Mesenteric fat pad (tissue), 1 donor: ENCODE results near the gene MED22. TPM values are rescaled to one million over a fixed set of nuclear protein-coding genes. Genes with fewer than 3 reads are reported as not detected.
A peak's percentile ranks its signal among the peaks of the same experiment; 100 is the strongest.
"Not testable (repeated sequence)": the region's sequence is repeated elsewhere in the genome, so short reads cannot be mapped to it uniquely, and the experiment has no call there.

Experiments used
- DNase-seq: peaks from one replicate; pipeline ENCODE4 v3.0.0-alpha.2; 2020; ENCODE audit warnings: low spot score
- total RNA-seq: library from RNA; stranded (reverse); fragmentation: NEBNext Ultra II Directional; extraction: Animal tissue kit (Norgen Biotek cat#: 25700); gene quantifications from one replicate; pipeline ENCODE4 v1.2.1, GENCODE V29; 2021
- donor health status: DM: yes; HTN: yes; CAD: no.

The MED22 gene
- total RNA-seq, 1 donor from 2014 or later = 25.6 TPM

GRCh38 chr9:133377280-133377679 is 29.3 kb upstream of the MED22 start:
- DNase-seq = not testable (repeated sequence)

GRCh38 chr9:133375724-133376654 is 28.1 kb upstream of the MED22 start, which contains the start of the genes STKLD1 and SURF4:
Gene STKLD1, plus strand, starts transcription at chr9:133376366. Its CDS starts 108 bp downstream, at chr9:133376474.
Gene SURF4, minus strand, starts transcription at chr9:133376060. Its CDS starts 91 bp downstream, at chr9:133375969.
- peak; percentile 99 for DNase-seq

GRCh38 chr9:133375116-133375723 is 27.3 kb upstream of the MED22 start:
- no peak for DNase-seq

- DNase-seq = no peak
Observed at GRCh38 chr9:133374612-133375115, 26.7 kb upstream of the MED22 start.

DNA sequence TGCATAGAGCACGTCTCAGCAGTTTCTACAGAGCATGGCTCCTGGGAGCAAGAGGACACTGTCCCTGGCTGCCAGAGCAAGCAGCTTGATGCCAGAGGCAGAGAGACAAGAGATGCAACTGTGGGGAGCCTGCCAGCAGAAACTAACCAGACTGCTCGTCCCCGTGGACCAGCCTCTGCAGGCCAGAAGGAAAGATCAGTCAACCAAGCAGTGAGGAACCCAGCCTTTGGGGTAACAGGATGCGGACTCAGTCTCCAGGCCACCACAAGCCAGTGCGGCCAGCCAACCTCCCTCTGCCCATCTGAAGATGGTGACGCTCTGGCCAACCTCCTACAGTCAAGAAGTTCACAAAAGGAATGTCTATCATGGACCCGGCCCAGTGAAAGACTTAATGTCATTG is 24.2 kb upstream of the MED22 start:
- no peak for DNase-seq

DNA sequence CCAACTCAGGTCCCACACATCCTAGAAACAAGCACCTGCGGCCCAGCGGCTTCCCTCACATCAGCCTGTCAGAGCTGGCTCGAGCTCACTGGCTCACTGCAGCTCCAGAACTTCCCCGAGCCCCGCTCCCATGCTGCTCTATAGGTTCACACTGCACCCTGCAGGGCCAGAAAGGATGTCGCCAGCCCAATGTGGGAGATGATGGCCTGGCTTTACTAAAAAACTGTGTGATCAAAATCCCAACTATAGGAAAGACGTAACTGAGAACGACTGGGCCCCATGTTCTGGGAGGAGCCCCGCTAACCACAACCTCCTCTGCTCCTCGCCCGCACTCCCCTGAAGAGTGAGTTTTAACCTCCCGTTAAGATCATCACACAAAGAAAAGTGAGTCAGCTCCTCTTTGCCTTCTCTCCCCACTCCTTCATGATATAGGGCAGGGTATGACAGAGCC is 23.4 kb upstream of the MED22 start:
- DNase-seq = no peak

GRCh38 chr9:133370685-133371084 is 22.8 kb upstream of the MED22 start:
- DNase-seq = no peak

- no peak for DNase-seq
Observed at GRCh38 chr9:133369933-133370332, 22.0 kb upstream of the MED22 start.

- DNase-seq = no peak
Observed at GRCh38 chr9:133369422-133369821, 21.5 kb upstream of the MED22 start.

DNA sequence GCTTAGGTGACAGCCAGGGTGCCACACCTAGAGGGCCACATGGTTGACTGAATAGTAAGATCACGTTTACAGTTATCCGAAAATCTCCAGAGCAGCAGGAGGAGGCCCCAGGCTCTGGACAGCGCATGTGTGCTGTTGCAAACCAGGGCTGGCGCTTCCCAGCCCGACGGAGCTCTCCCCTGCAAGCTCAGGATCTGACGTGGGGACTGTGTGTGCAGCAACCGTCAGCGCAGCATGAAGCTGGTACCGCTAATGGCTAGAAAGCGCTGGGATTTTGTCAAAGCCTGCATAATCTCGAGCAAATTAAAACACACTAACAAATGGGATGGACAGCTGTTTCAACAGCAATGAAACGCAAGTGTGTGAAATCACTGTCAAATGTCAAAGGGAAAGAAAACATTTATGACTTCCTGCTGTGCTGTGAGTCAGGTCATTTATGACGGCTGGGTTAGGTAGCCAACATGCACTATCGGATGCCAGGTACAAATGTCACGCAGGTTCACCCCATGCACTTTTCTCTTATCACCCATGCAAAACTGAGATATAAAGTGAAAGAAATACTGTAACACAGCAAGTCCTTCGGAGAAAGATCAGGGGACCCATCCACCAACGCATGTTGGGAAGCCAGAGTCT is 20.4 kb upstream of the MED22 start:
- DNase-seq = no peak

- no peak for DNase-seq
Observed at GRCh38 chr9:133367778-133368177, 19.8 kb upstream of the MED22 start.

- DNase-seq = peak; percentile 81
Observed at GRCh38 chr9:133367221-133367620, 19.3 kb upstream of the MED22 start.

- peak; percentile 86 for DNase-seq
Observed at GRCh38 chr9:133366435-133366834, 18.5 kb upstream of the MED22 start.

DNA sequence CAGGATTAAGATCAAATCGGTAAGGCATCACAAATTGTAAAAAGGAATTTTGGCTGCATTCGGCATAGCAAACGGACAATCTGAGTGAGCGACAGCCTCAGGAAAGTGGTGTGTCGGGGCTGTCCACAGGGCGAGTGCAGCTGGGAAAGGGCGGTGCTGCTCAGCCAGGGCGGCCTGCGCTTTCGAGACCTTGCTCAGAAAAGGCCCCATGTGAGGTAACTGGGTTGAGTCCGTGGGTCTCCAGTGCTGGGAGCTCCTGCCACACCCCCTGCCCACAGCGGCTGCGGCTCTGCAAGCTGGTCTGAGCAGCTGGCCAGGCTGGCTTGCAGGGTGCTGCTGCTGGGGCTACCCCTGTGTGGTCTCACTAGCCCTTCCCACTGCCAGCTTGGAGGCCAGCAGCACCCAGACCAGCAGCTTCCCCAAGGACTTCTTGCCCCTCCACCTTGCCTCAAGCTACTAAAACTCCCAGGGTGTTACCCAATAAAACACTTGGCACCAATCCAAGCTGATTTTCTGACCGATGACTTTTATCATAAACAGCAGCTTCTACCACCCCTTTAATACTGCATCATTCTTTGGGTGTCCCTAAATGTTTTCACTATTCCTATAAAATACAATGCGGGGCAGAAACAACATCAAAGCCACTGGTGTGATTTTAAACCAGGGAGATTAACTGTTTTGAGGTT is 14.6 kb upstream of the MED22 start:
- DNase-seq = no peak

GRCh38 chr9:133361507-133362092 is 13.7 kb upstream of the MED22 start:
- DNase-seq = no peak

DNA sequence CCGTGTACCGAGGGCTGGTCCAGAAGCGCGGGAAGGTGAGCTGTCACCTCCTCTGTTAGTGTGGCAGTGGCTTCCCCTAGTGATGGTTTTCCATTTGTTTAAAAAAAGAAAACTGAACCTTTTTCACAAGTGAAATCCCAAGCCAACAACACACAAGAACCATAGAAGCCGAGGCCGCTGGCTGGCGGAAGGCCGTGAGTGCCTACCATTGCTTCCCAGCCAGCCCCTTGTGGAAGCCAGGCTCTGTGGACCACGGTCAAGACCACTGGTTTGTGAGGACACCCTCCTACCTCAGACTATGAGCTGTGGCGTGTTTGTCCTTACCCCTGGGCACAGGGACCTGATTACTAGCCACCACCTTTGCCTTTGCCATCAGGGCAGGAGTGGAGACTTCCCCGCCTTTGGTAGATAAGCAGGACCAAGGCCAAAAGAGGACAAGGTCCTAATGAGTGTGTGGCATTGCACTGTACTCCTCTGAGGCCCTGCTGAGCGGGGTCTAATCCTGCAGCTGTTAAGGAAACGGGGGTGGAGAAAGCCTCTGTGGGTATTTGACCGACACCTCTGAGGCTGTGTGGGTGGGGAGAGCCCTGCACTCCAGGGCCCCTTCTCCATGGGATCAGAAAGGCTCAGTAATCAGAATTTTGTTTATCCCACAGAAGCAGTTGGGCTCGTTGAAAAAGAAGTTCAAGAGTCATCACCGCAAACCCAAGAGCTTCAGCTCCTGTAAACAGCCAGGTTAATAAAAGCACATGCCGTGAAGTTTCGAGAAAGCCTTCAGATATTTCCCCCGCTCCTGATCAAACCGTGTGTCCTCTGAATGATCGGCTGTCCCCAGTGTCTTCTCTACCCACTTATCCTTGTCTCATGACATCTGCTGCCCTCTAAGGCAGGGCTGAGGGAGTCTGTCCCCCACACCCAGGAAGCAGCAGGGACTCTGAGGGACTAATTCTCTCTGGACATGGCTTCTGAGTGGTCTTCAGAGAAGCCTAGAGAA is 12.8 kb upstream of the MED22 start:
- no peak for DNase-seq

DNA sequence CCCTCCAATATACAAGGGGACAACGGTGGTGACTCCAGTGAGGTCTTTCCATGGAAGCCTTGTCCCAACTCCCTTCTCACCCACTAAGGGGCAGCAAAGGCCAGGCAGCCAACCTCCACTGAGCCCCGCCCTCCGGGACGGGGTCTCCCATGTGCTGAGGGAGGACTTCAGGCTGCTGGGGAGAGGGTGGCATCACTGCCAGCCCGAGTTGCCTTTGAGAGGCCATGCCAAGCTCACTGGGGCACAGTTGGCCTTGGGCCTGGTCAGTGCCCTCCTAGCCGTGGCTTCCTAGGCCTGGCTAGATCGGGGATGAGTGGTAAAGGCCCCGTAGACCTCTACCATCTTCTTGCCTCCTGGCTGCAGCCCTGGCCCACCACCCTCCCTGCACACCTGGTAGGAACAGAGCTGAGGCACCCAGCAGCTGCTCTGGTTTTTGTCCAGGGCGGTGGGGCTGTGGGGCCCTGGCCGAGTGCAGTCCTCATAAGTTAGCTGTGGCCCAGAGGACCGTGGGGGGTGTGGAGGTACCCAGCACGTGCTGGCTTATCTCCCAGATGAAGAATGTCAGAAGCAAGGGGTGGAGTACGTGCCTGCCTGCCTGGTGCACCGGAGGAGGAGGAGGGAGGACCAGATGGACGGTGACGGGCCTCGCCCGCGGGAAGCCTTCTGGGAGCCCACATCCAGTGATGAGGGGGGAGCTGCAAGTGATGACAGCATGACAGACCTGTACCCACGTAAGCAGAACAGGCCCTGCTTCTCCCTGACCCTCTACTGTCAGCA is 11.7 kb upstream of the MED22 start:
- peak; percentile 85 for DNase-seq

DNA sequence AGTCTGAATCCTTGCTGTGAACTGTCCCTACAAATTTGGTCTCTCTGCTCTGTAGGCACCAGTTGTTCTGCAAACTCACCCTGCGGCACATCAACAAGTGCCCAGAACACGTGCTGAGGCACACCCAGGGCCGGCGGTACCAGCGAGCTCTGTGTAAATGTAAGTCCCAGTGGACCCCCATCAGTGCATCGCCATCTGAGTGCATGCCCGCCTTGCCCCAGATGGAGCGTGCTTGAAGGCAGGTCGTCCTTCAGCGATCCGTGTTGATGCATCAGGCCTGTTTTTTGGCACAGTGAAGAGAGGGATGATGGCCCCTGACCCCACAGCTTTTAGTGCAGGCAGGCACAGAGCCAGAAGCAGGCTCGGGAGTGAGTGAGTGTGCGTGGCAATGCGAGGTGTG is 9.7 kb upstream of the MED22 start:
- no peak for DNase-seq
